Activated CD8-positive, alpha-beta memory T cell treated with anti-CD3 and anti-CD28 coated beads, Interleukin-2, amount 50 U/mL, for 1 hour (primary cell): ENCODE measurements around the gene SCO2.
A peak's percentile ranks its signal among the peaks of the same experiment; 100 is the strongest.

Source experiments
- DNase-seq: peaks from one replicate; pipeline ENCODE4 v3.0.0-alpha.2; 2020; ENCODE audit errors: extremely low read depth

Gene SCO2

GRCh38 chr22:50531962-50532674 lies 6.7 kb upstream of the SCO2 start:
- DNase-seq: no peak

DNA sequence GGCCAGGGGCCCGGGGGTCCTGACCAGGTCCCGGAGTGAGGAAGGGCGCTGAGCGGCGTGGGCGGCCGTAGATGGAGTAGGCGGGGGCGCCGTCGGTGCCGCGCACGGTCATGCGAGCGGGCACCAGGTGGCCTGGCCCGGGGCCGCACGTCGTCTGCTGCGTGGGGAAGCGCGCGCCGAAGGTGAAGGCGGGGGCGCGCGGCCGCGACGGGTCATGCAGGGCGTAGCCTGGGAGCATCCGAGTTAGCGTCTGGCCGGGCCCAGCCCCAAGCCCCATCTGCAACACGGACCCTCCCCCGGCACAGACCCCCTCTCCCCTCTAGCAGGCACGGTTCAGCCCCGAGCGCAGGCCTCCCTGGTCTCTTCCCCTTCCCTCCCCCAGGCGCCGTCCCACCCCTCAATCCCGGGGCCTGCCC lies 6.2 kb upstream of the SCO2 start:
- DNase-seq: no peak

DNA sequence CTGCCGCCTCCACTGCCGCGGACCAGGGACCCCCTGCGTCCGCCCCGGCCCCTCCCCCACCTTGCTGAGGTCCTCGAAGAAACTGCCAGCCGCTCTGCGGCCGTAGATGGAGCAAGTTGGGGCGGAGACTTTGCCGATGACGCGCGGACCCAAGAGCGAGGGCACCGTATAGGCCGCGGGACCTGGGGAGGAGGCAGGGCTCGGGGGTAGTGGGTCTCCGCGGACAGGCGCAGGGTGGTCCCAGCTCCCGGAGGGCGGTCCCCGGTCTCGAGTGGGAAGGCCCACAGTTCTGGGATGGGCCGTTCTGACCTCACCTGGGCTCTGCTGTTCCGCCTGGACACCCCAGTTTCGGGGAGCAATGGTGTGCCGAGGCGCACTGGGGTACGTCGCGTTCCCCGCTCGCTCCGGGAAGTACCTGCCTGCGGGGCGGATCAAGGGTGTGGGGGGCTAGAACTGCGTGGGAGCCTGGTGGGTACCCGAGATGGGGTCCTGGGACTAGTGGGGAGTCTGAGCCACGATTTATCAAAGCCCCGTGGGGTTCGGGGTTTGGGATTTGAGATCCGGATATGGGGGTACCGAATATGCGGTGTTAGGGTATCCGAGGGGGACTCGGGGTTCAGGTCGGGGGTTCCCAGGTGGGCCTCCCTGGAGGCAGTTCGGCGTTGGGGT lies 5.6 kb upstream of the SCO2 start:
- no peak for DNase-seq

DNA sequence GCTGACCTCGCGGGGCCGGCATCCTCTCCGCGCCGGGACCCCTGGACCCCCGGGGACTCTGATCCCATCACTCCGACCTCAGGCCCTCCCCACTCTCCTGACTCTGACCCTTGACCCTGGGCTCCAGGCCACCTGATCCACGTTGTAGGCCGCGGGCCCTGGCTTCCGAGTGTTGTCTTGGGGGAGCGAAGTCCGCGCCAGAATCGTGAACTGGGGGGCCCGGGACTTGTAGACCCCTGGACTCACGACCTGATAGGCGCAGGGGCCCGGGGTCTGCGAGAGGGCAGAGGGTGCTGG lies 5.1 kb upstream of the SCO2 start:
- no peak for DNase-seq

- DNase-seq: no peak
These were observed 4.6 kb upstream of the SCO2 start, which contains the start of gene TYMP for GRCh38 chr22:50529897-50530579. TSS of gene TYMP (minus strand) at chr22:50530012. CDS start at chr22:50529709, 303 bp downstream.

DNA sequence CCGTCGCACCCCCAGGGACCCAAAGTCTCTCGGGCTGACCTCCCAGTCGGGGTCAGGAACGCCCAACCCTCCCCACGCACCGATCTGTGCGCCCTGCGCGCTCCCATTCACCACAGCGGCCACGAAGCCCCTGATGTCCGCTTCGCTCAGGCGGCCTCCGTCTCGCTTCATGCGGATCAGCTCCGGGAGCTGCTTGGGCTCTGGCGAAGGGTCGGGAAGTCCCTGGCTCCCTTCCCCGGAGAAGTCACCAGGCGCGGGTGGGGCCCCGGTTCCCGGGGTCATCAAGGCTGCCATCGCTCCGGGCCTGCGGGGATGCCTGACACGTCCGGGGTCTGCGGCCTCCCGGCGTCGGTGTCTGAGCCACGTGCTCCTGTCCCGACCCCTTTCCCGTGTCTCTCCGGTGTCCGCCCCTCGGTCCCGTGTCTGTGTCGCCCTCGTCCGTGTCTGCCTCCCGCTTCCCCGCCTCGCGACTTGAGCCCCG lies 4.1 kb upstream of the SCO2 start:
- DNase-seq: no peak

- DNase-seq: no peak
These were observed 3.5 kb upstream of the SCO2 start for GRCh38 chr22:50528682-50529415.

GRCh38 chr22:50527921-50528681 lies 2.7 kb upstream of the SCO2 start:
- DNase-seq: no peak

GRCh38 chr22:50526834-50527801 lies 1.7 kb upstream of the SCO2 start:
- no peak for DNase-seq

- DNase-seq: peak; percentile 59
These were observed 873 bp upstream of the SCO2 start for GRCh38 chr22:50526108-50526833.

DNA sequence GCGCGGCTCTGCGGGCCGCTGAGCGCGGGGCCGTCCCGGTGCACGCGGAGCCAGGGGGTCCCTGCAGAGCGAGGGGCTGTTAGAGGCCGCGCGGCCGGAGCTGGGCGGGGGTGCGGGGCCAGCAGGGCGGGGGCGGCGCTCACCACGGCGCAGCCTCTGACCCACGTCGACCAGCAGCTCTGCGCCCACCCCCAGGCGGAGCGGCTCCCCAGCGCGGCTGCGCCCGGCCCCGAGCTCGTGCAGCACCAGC lies 385 bp upstream of the SCO2 start:
- DNase-seq: no peak

DNA sequence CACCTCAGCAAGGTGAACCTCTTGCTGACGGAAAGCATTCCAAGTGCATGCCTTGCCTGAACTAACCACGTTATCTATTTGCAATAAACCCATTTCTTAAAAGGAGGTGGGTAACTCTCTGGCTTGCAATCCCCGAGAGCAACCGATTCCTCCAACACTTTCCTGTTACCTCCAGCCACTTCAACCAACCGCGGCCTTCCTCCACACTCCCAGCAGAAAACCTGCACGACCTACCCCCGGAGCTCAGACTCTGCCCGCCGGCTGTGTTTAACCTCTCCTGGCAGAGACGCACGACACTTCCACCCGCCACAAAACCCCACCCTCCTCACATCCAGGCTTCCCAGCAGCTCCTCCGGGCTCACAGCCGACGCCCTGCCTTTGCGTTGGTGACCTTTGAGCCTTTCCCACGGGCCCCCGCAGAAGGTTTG lies 708 bp downstream of the SCO2 start:
- no peak for DNase-seq

GRCh38 chr22:50523806-50524675 lies 1.4 kb downstream of the SCO2 start:
- no peak for DNase-seq

GRCh38 chr22:50523458-50523805 lies 2.0 kb downstream of the SCO2 start:
- DNase-seq: no peak

DNA sequence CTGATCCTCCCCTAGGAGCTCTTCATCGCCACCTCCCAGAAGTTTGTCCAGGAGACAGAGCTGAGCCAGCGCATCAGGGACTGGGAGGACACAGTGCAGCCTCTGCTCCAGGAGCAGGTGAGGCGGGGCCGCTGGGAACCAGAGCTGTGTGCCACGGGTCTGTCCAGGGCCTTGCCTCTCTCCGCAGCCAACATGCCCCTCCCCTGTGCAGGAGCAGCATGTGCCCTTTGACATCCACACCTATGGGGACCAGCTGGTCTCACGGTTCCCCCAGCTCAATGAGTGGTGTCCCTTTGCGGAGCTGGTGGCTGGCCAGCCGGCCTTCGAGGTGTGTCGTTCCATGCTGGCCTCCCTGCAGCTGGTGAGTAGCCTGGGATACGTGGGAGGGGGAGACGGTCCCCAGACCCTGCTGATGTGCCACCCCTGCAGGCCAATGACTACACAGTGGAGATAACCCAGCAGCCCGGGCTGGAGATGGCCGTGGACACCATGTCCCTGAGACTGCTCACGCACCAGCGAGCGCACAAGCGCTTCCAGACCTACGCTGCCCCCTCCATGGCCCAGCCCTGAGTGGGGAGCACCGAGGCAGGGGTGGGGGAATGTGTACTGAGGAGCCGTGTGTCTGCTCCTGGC lies 2.5 kb downstream of the SCO2 start:
- DNase-seq: no peak

DNA sequence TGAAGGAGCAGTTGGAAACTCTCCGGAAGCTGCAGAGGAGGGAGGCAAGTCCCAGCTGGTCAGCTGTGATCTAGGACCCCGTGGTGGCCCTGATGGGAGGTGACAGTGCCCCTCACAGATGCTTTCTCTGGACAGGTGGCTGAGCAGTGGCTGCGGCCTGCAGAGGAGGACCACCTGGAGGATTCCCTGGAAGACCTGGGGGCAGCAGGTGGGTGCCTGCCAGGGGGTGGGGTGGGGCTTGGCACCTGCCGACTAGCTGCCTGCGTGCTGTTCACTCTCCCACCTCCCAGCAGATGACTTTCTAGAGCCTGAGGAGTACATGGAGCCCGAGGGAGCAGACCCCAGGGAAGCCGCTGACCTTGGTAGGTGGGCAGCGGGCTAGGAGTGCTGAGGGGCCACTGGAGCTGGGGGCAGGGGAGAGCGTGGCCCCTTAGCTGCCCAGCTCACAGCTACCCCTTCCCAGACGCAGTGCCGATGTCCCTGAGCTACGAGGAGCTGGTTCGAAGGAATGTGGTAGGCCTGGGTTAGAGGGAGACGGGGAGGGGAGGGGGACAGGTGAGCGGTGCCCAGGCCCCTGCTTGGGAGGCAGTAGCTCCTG lies 3.1 kb downstream of the SCO2 start:
- no peak for DNase-seq

DNA sequence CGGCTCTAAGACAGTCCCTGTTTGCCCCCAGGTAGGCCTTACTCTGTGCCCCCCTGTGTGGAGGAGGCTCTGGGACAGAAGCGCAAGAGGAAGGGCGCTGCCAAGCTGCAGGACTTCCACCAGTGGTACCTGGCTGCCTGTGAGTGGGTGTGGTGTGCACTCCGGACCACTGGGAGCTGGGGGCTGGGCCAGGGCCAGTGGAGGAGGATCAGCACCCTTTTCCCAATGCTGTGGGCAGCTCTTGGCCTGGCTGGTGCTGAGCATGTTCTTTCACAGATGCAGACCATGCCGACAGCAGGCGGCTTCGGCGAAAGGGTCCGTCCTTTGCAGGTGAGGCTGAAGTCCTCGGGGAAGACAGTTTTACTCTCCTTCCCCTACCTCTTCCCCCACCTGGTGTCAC lies 3.7 kb downstream of the SCO2 start:
- DNase-seq: no peak

- DNase-seq: no peak
These were observed 4.5 kb downstream of the SCO2 start for GRCh38 chr22:50520826-50521453.
